Testis (tissue), 2 donors: ENCODE results near the gene MYCT1.
A peak's percentile ranks its signal among the peaks of the same experiment; 100 is the strongest.

Source experiments
- CTCF ChIP-seq, 3 experiments: fragments of 450-650 bp in 2 of 3; fragments of 200-600 bp in 1 of 3; sonication (generic) in 1 of 3; IDR thresholded peaks; one replicate each; pipeline ENCODE4 v1.5.1; 2016 to 2019; ENCODE audit warnings: antibody characterized with exemption in 3 of 3, mild to moderate bottlenecking in 2 of 3, moderate library complexity in 1 of 3
- POLR2A ChIP-seq: fragments of 450-650 bp; IDR thresholded peaks from one replicate; pipeline ENCODE4 v1.6.1; 2017; ENCODE audit warnings: antibody characterized with exemption, mild to moderate bottlenecking, moderate library complexity

GRCh38 chr6:152669895-152670294, 27.8 kb upstream of the MYCT1 start:
- TF ChIP-seq CTCF (IDR thresholded peaks at IDR 0.05) (peak in 2 of 3 experiments; percentile 12 to 27), POLR2A (no peak)
